ENCODE results near the gene TNFRSF9.

TNFRSF9 gene

GRCh38 chr1:7915826-7916500 is 24.7 kb downstream of the TNFRSF9 start:
- DNase-seq, result peak; percentile 36

- DNase-seq, result no peak
Measured at GRCh38 chr1:7912743-7913557, 27.7 kb downstream of the TNFRSF9 start.

GRCh38 chr1:7912145-7912544 is 28.5 kb downstream of the TNFRSF9 start:
- no peak for DNase-seq

DNA sequence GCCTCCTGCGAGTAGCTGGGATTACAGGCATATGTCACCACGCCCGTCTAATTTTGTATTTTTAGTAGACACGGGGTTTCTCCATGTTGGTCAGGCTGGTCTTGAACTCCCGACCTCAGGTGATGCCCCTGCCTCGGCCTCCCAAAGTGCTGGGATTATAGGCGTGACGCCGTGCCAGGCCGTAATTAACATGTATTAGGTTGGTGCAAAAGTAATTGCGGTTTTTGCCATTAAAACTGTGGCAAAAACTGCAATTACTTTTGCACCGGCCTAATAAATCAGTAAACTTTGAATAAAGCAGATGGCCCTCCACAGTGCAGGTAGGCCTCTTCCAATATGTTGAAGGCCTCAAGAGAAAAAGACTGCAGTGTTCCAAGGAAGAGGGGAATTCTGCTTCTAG is 35.4 kb downstream of the TNFRSF9 start:
- DNase-seq, result no peak

- peak; percentile 54 for DNase-seq
Measured at GRCh38 chr1:7902478-7903085, 38.1 kb downstream of the TNFRSF9 start.

GRCh38 chr1:7899741-7900140 is 40.9 kb downstream of the TNFRSF9 start:
- no peak for DNase-seq

- DNase-seq, result no peak
Measured at GRCh38 chr1:7898962-7899361, 41.7 kb downstream of the TNFRSF9 start.

DNA sequence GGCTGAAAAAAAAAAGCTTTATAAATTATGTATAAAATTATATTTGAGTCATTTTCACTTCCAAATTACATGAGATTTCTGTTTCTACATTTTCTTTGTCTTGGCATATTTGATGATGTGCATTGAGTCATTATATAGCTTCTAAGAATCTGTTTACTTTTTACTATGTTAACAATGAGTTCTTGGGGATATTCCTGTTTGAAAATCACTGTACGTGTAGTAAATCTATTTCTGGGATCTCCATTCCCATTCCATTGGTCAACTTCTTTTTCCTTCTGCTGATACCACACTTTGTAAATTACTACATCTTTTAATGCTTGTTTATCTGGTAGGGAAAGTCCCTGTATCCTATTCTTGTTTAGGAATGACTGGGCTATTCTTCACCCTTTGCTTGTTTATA is 43.6 kb downstream of the TNFRSF9 start:
- no peak for DNase-seq

DNA sequence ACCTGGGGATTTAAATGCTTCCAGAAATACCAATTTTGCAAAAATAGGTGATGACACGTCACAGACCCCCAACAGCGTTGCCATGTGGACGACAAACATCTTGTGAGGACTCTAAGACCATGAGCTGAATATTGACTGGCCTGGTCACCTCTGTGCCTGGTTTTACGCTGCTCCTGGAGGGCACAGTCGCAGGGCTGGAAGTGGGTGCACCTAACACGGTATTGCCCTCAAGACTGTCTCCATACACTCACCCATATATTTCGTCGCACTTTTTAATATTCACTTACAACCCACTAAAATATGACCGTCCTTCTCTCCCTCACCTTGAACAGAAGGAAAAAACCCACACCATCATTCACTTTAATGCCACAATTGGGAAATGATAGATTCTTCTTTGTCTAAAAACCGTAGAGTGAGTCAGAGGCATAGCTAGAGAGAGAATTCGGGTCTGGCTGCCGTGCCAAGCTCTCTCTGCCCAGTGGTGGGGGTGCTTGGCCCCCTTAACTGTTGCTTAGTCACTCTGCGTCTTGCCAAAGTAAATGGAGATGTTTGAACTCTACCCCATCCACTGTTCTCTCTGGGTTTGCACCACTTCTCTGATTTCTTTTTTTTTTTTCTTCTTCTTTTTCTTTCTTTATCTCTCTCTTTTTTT is 47.0 kb downstream of the TNFRSF9 start:
- DNase-seq, result no peak

DNA sequence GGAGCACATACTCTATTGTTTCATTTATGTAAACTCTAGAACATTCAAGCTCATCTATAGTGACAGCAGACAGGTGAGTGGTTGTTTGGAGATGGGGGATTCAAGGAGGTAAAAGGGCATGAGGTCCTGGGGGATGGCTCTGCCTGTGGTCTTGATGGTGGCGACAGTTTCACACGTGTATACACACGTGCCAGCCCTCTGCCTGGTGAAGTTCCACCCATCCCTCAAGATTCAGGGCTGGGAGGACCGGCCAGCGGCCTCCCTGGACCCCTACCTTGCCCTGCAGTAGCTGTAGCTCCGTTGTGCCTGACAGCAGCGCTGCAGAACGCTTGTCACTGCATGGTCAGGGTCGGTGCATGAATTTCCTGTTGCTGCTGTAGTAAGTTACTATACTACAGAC is 48.8 kb downstream of the TNFRSF9 start:
- DNase-seq, result no peak

DNA sequence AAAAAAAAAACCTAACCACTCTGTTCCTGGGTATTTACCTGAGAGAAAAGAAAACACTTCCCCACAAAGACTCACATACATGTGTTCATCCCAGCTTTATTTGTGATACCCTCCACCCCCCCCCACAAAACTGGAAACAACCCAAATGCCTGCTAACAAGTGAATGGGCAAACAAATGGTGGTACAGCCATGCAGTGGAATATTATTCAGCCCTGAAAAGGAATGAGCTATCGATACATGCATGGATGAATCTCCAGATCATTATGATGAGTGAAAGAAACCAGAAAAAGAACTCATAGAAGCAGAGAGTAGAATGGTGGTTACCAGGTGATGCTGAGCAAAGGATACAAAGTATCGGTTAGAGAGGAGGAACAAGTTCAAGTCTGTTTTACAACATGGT is 49.8 kb downstream of the TNFRSF9 start:
- no peak for DNase-seq

- no peak for DNase-seq
Measured at GRCh38 chr1:7888248-7889081, 52.2 kb downstream of the TNFRSF9 start.

DNA sequence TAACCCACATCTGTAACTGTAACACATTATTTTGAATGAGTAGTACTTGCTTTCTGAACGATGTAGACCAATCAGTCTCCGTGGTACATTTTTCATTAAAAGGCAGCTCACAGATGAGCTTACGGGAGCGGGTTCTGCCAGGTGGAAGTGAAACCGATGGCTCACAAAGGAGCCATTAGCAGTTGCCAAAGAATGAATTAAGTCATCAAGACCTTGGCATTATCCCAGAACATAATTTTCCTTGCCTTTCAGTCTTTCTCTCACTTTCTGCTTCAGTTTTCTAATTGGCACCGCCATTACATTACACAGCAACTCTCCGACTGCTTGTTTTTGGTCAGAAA is 54.3 kb downstream of the TNFRSF9 start:
- DNase-seq, result no peak

DNA sequence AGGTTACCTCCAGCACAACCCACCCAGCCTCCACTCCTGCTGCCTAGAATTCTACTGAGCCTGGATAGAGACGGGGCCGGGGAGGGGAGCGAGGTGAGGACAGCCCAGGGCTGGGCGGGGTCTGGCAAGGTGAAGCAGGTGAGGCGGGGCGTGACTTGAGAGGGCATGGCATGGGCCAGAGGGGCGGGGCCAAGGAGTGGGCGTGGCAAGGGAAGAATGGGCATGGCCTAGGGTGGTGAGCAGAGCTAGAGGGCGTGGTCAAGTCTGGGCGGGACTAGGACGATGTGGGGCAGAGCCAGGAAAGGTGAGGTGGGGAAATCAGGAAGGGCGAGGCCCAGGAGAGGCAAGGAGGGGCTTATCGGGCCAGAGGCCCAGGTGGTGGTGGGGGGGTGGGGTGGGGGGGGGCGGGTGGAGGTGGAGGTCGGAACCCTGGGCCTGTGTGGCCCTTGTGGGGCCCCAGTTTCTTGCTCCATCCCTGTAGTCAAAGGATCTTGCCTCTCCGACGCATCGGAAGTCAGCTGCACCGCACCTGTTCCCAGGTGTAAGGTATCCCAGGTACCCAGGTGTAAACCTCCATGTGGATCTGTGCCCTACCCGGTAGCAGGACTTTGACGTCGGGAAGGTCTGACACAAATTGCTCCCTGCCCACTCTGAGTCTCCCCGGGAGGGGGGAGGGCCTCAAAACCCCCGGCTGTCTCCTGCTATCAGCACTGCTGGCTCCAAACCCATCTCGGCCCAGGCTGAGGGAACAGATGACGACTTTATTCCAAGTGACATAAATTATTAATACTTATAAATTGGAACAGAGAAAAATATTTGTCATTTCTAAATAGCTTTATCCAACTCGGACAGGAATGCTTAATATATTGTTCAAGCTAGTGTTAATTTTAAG is 54.9 kb downstream of the TNFRSF9 start:
- peak; percentile 36 for DNase-seq

DNA sequence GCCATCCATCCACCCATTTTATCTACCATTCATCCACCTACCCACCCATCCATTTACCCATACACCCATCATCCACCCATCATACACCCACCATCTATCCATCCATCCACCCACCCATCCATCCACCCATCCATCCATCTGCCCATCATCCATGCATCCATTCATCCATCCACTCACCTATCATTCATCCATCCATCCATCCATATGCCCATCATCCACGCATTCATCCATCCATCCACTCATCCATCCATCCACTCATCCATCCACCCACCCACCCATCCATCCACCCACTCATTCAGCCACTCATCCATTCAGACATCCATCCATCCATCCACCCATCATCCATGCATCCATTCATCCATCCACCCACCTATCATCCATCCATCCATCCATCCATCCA is 55.9 kb downstream of the TNFRSF9 start:
- DNase-seq, result no peak

DNA sequence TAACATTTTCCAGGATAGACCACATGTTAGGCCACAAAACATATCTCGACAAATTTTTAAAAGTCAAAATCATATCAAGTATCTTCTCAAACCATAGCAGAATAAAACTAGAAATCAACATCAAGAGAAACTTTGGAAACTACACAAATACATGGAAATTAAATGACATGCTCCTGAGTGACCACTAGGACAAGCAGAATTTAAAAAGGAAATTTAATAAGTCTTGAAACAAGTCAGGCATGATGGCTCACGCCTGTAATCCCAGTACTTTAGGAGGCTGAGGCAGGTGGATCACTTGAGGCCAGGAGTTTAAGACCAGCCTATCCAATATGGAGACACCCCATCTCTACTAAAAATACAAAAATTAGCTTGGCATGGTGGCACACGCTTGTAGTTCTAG is 61.4 kb downstream of the TNFRSF9 start:
- no peak for DNase-seq

DNA sequence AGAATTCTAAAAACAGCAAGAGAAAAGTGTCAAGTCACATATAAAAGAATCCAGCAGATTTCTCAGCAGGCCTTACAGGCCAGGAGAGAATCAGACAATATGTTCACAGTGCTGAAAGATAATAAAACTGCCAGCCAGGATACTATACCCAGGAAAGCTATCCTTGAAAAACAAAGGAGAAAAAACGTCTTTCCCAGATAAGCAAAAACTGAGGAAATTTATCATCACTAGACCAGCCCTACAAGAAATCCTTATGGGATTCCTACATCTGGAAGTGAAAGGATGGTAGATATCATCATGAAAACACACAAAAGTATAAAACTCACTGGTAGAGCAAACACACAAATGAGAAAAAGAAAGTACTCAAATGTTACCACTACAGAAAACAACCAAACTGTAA is 62.6 kb downstream of the TNFRSF9 start:
- no peak for DNase-seq

DNA sequence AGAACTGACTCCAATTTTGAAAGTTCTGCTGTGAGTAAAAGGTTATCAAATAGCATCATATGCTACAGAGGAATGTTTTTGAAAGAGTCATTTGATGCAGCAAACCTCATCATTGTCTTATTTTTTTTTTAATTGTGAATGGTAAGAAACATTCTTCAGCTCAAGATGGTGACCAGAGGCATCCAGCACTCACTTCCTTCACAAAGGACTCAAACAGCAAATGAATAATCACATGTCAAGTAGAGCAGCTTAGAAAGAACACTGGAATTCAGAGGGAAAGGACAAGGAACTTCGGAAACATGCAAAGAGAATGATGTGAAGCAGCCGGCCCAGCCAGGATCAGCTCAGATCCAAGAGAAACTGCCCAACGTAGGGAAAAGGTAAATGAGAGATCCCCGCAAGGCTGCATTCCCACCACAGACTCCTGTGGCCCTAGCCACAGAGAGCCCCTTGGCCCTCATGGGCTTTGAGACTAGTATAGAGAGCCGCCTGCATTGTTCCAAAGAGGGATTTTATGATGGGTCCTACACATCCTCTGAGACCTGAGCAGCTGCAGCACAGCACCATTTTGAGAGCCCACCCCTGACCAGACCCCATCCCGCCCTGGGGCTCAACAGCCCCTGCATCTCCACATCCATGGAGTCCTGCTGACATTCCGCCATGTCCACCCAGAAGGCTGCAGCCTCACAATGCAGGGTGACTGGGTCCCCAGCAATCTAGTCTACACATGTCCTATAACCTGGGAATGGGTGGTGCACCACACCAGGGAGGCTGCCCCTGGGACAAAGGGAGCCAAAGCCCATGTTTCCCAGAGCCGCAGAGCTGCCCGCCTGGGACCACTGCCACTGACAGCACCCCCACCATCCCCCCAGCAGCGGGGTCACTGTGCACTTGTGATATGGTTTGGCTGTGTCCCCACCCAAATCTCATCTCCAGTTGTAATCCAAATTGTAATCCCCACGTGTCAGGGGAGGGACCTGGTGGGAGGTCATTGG is 66.5 kb downstream of the TNFRSF9 start:
- no peak for DNase-seq

GRCh38 chr1:7871136-7871535 is 69.5 kb downstream of the TNFRSF9 start:
- no peak for DNase-seq

DNA sequence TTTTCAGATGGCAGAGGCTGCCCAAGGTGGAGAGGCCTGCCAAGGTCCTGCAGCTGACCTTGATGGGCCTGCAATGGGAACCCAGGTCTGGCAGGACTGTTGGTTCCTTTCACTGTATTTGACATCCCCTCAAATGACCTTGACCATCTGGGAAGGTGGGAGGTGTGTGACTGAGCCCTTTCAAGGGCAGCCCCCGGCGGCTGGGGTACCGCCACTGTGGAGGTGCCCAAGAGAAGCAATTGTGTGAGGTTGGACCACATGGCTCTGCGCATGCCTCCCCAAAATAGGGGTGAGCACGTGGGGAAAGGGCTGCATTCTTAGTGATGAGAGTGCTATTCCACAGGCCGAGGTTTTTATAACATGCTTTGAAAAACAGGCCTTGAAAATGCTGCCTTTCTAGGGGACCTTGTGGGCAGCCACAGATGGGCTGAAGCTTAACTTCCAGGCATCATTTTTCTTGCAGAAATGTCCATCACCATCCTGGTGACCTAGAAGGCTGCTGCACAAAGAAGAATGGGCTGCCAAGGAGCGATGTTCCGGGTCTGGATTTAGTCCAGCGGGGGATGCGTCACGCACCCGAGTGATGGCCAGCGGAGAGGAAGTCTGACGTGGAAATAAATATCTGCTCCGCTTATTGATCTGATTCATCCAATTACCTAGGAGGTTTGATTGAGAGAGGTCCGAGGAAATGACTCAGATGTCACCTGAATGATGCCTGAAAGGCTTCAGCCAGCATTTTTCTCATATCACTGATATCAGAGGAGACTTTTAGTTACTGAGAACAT is 71.3 kb downstream of the TNFRSF9 start:
- no peak for DNase-seq

Data from activated naive CD4-positive, alpha-beta T cell treated with anti-CD3 and anti-CD28 coated beads, Interleukin-2, amount 50 U/mL, for 16 hours (primary cell).